Activated T-cell treated with anti-CD3 and anti-CD28 coated beads for 4 hours (primary cell): ENCODE results near the gene ZNF839.
"Not testable (repeated sequence)": the region's sequence is repeated elsewhere in the genome, so short reads cannot be mapped to it uniquely, and the experiment has no call there.

ENCODE experiments used
- DNase-seq: peaks from one replicate; pipeline ENCODE4 v3.0.0-alpha.2; 2020

ZNF839 gene

GRCh38 chr14:102314242-102315011 is 5.1 kb upstream of the ZNF839 start:
- DNase-seq: peak; percentile 71

- no peak for DNase-seq
These were observed 4.4 kb upstream of the ZNF839 start for GRCh38 chr14:102315121-102315520.

GRCh38 chr14:102316338-102316742 is 3.2 kb upstream of the ZNF839 start:
- peak; percentile 24 for DNase-seq

- peak; percentile 96 for DNase-seq
These were observed 2.6 kb upstream of the ZNF839 start for GRCh38 chr14:102316743-102317563.

- DNase-seq: no peak
These were observed 1.8 kb upstream of the ZNF839 start for GRCh38 chr14:102317564-102318248.

- no peak for DNase-seq
These were observed 717 bp upstream of the ZNF839 start for GRCh38 chr14:102318781-102319276.

- peak; percentile 27 for DNase-seq
These were observed 601 bp downstream of the ZNF839 start for GRCh38 chr14:102320033-102320660.

- no peak for DNase-seq
These were observed 1.3 kb downstream of the ZNF839 start for GRCh38 chr14:102320671-102321455.

- DNase-seq: no peak
These were observed 2.2 kb downstream of the ZNF839 start for GRCh38 chr14:102321456-102322422.

- DNase-seq: no peak
These were observed 3.6 kb downstream of the ZNF839 start for GRCh38 chr14:102323102-102323501.

GRCh38 chr14:102325791-102326345 is 6.3 kb downstream of the ZNF839 start:
- DNase-seq: no peak

GRCh38 chr14:102326583-102326982 is 7.0 kb downstream of the ZNF839 start:
- DNase-seq: no peak

- DNase-seq: not testable (repeated sequence)
These were observed 9.8 kb downstream of the ZNF839 start for GRCh38 chr14:102329381-102329780.

GRCh38 chr14:102330806-102331205 is 11.3 kb downstream of the ZNF839 start:
- no peak for DNase-seq

- no peak for DNase-seq
These were observed 13.8 kb downstream of the ZNF839 start for GRCh38 chr14:102333390-102333789.

- no peak for DNase-seq
These were observed 14.5 kb downstream of the ZNF839 start for GRCh38 chr14:102333795-102334705.

- no peak for DNase-seq
These were observed 15.6 kb downstream of the ZNF839 start for GRCh38 chr14:102335163-102335562.

GRCh38 chr14:102338724-102339123 is 19.2 kb downstream of the ZNF839 start:
- no peak for DNase-seq

GRCh38 chr14:102341566-102341965 is 22.0 kb downstream of the ZNF839 start:
- no peak for DNase-seq
